Neuronal stem cell (in vitro differentiated cells): Measurements from ENCODE around the gene SSBP2.

Experiments
- DNase-seq: peaks from one replicate; pipeline ENCODE4 v3.0.0-alpha.2; 2013; ENCODE audit warnings: low spot score
- H2AFZ ChIP-seq: one replicate; pipeline ENCODE4 v1.6.1; 2013; ENCODE audit warnings: mild to moderate bottlenecking, low read length, inconsistent platforms
- H2AK5ac ChIP-seq: 2 replicates; pipeline ENCODE4 v1.6.1; 2013; ENCODE audit warnings: low read depth, mild to moderate bottlenecking, inconsistent platforms, low read length, moderate library complexity, mixed read lengths
- H2BK120ac ChIP-seq: 2 replicates; pipeline ENCODE4 v1.6.1; 2013; ENCODE audit warnings: low read depth, mild to moderate bottlenecking, inconsistent platforms, low read length, moderate library complexity, mixed read lengths
- H2BK12ac ChIP-seq: one replicate; pipeline ENCODE4 v1.6.1; 2013; ENCODE audit warnings: low read length, inconsistent platforms
- H2BK15ac ChIP-seq: 2 replicates; pipeline ENCODE4 v1.6.1; 2013; ENCODE audit warnings: mild to moderate bottlenecking, low read length, inconsistent platforms, mixed read lengths
- H2BK5ac ChIP-seq: one replicate; pipeline ENCODE4 v1.6.1; 2013; ENCODE audit warnings: inconsistent platforms, mild to moderate bottlenecking, low read length, moderate library complexity
- H3K14ac ChIP-seq: one replicate; pipeline ENCODE4 v1.6.1; 2013; ENCODE audit warnings: low read length, inconsistent platforms
- H3K18ac ChIP-seq: 2 replicates; pipeline ENCODE4 v1.6.1; 2013; ENCODE audit warnings: low read length, inconsistent platforms
- H3K23ac ChIP-seq: 2 replicates; pipeline ENCODE4 v1.6.1; 2013; ENCODE audit warnings: low read depth, mild to moderate bottlenecking, mixed read lengths, low read length, inconsistent platforms; ENCODE audit not compliant: poor library complexity
- H3K27ac ChIP-seq: replicated peaks from 3 replicates; pipeline ENCODE4 v1.5.1; 2013; ENCODE audit warnings: low read length, inconsistent platforms
- H3K27me3 ChIP-seq, 3 experiments: 2 replicates each; pipeline ENCODE4 v1.6.1; 2013; ENCODE audit warnings: low read length in 3 of 3, mild to moderate bottlenecking in 2 of 3, inconsistent platforms in 1 of 3, low read depth in 1 of 3, mixed read lengths in 1 of 3, moderate library complexity in 1 of 3; ENCODE audit not compliant: control insufficient read depth in 3 of 3, insufficient read depth in 3 of 3
- H3K36me3 ChIP-seq, 2 donors: replicated peaks in 1 of 2; 2 replicates each; pipeline ENCODE4 v1.6.1; 2013; ENCODE audit warnings: low read length in 2 of 2; ENCODE audit not compliant: control insufficient read depth in 2 of 2, insufficient read depth in 2 of 2
- H3K4ac ChIP-seq: 2 replicates; pipeline ENCODE4 v1.6.1; 2013; ENCODE audit warnings: inconsistent platforms, mild to moderate bottlenecking, low read length, moderate library complexity
- H3K4me1 ChIP-seq, 2 donors: 1 replicate in 1 of 2; 2 replicates in 1 of 2; pipeline ENCODE4 v1.6.1; 2013; ENCODE audit warnings: low read length in 2 of 2, low read depth in 1 of 2; ENCODE audit not compliant: control insufficient read depth in 2 of 2, insufficient read depth in 1 of 2
- H3K4me2 ChIP-seq: one replicate; pipeline ENCODE4 v1.6.1; 2013; ENCODE audit warnings: mild to moderate bottlenecking, low read length, inconsistent platforms; ENCODE audit not compliant: insufficient read depth, poor library complexity, severe bottlenecking
- H3K4me3 ChIP-seq, 2 donors: 2 replicates each; pipeline ENCODE4 v1.5.1; 2013; ENCODE audit warnings: low read length in 2 of 2, mild to moderate bottlenecking in 2 of 2, inconsistent platforms in 1 of 2, moderate library complexity in 1 of 2
- H3K79me1 ChIP-seq: one replicate; pipeline ENCODE4 v1.6.1; 2013; ENCODE audit warnings: low read depth, mild to moderate bottlenecking, inconsistent platforms, low read length, moderate library complexity
- H3K9ac ChIP-seq: one replicate; pipeline ENCODE4 v1.6.1; 2013; ENCODE audit warnings: mild to moderate bottlenecking, low read depth, low read length, inconsistent platforms; ENCODE audit not compliant: poor library complexity
- H3K9me3 ChIP-seq, 2 donors: replicated peaks in 1 of 2; 2 replicates each; pipeline versions ENCODE3 to v1.6.1; 2013; ENCODE audit warnings: low read length in 2 of 2, mild to moderate bottlenecking in 2 of 2, inconsistent platforms in 1 of 2, low read depth in 1 of 2, mixed read lengths in 1 of 2, moderate library complexity in 1 of 2; ENCODE audit not compliant: control insufficient read depth in 2 of 2, insufficient read depth in 1 of 2
- H4K8ac ChIP-seq: one replicate; pipeline ENCODE4 v1.6.1; 2013; ENCODE audit warnings: low read depth, mild to moderate bottlenecking, inconsistent platforms, low read length, moderate library complexity
- H4K91ac ChIP-seq: one replicate; pipeline ENCODE4 v1.6.1; 2013; ENCODE audit warnings: low read length, low read depth, mild to moderate bottlenecking, inconsistent platforms; ENCODE audit not compliant: poor library complexity
- whole genome bisulfite sequencing, 2 donors: extraction: QIAGEN DNeasy Blood & Tissue Kit; methylation state at CpG; one replicate each; pipeline ENCODE4 v1.1.7; 2013; ENCODE audit warnings: missing lambda C conversion rate in 2 of 2, mixed read lengths in 1 of 2; ENCODE audit not compliant: insufficient read length in 2 of 2, insufficient replicate concordance in 1 of 2; ENCODE audit errors: extremely low coverage in 2 of 2; 5-methylcytosine and 5-hydroxymethylcytosine counted together

SSBP2 gene

GRCh38 chr5:81533629-81534405 is 217.1 kb downstream of the SSBP2 start:
- Histone ChIP-seq H2BK15ac (no peak overlapping the region), H2BK12ac (no peak overlapping the region), H3K79me1 (no peaks in the 10 kb centered on the region), H3K18ac (no peak overlapping the region), H3K23ac (no peak overlapping the region), H3K4me3 (no peak overlapping the region), H2AFZ (no peak overlapping the region), H2BK120ac (no peak overlapping the region), H3K14ac (no peak overlapping the region), H3K9me3 (peaks cover 0 to 4% of the 10 kb centered on the region in 2 donors), H3K9ac (no peak overlapping the region), H3K36me3 (peaks cover 0 to 13% of the 10 kb centered on the region in 2 donors), H4K8ac (no peak overlapping the region), H3K4ac (no peak overlapping the region), H3K27me3 (no peaks in the 10 kb centered on the region), H2AK5ac (no peak overlapping the region), H4K91ac (no peak overlapping the region), H2BK5ac (no peak overlapping the region), H3K4me1 (no peaks in the 10 kb centered on the region), H3K27ac (no peak overlapping the region), H3K4me2 (no peak overlapping the region)
- WGBS, 2 donors = no CpG with 5 or more reads among the region's 2 CpGs
- no peak for DNase-seq

DNA sequence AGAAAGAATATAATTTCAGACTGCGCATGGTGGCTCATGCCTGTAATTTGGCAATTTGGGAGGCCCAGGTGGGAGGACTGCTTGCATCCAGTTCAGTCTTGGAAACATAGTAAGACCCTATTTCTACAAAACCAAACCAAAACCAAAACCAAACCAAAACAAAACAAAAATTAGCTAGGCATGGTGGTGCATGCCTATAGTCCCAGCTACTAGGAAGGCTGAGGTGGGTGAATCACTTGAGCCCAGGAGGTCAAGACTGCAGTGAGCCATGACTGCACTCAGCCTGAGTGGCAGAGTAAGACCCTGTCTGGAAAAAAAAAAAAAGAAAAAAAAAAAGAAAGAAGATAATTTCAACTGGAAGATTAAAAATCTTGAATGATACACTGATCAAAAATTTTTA is 220.0 kb downstream of the SSBP2 start:
- H2BK15ac ChIP-seq = no peak overlapping the region
- WGBS, 2 donors = no CpG with 5 or more reads among the region's 1 CpG
- H2AK5ac ChIP-seq = no peak overlapping the region
- H2BK5ac ChIP-seq = no peak overlapping the region
- H3K4me2 ChIP-seq = no peak overlapping the region
- no peaks in the 10 kb centered on the region for H3K9me3 ChIP-seq
- DNase-seq = no peak
- peaks cover 0 to 4% of the 10 kb centered on the region in 2 donors for H3K36me3 ChIP-seq
- H3K4ac ChIP-seq = no peak overlapping the region
- H3K27me3 ChIP-seq = no peaks in the 10 kb centered on the region
- H3K18ac ChIP-seq = no peak overlapping the region
- H2BK12ac ChIP-seq = no peak overlapping the region
- no peak overlapping the region for H4K91ac ChIP-seq
- H3K9ac ChIP-seq = no peak overlapping the region
- H3K79me1 ChIP-seq = no peaks in the 10 kb centered on the region
- no peak overlapping the region for H3K23ac ChIP-seq
- H3K4me1 ChIP-seq = no peaks in the 10 kb centered on the region
- no peak overlapping the region for H2BK120ac ChIP-seq
- H2AFZ ChIP-seq = no peak overlapping the region
- no peak overlapping the region for H3K14ac ChIP-seq
- H4K8ac ChIP-seq = no peak overlapping the region
- H3K4me3 ChIP-seq = no peak overlapping the region
- no peak overlapping the region for H3K27ac ChIP-seq

GRCh38 chr5:81525690-81526089 is 225.2 kb downstream of the SSBP2 start:
- Histone ChIP-seq H3K4me1 (peaks cover 4% of the 10 kb centered on the region in 2 donors), H3K27ac (no peak overlapping the region)
- WGBS, 2 donors = no CpG with 5 or more reads among the region's 2 CpGs

GRCh38 chr5:81524015-81524414 is 226.9 kb downstream of the SSBP2 start:
- Histone ChIP-seq H3K14ac (no peak overlapping the region), H2BK12ac (no peak overlapping the region), H2BK120ac (no peak overlapping the region), H2BK15ac (no peak overlapping the region), H3K18ac (no peak overlapping the region), H3K4me3 (no peak overlapping the region), H4K8ac (no peak overlapping the region), H3K23ac (no peak overlapping the region), H2AK5ac (no peak overlapping the region), H3K79me1 (no peaks in the 10 kb centered on the region), H3K9ac (no peak overlapping the region), H2BK5ac (no peak overlapping the region), H3K9me3 (no peaks in the 10 kb centered on the region), H3K4me1 (peaks cover 4% of the 10 kb centered on the region in 2 donors), H3K27ac (peak overlapping the region; percentile 64), H3K4me2 (no peak overlapping the region), H4K91ac (no peak overlapping the region), H3K4ac (no peak overlapping the region), H3K36me3 (no peaks in the 10 kb centered on the region), H3K27me3 (no peaks in the 10 kb centered on the region), H2AFZ (no peak overlapping the region)
- DNase-seq = no peak

More at GRCh38 chr5:81525690-81526089, 225.2 kb downstream of the SSBP2 start:
- no peak overlapping the region for H3K9ac ChIP-seq
- H2BK15ac ChIP-seq = no peak overlapping the region
- H3K9me3 ChIP-seq = no peaks in the 10 kb centered on the region
- H3K18ac ChIP-seq = no peak overlapping the region
- no peak overlapping the region for H3K4me2 ChIP-seq
- no peak overlapping the region for H4K8ac ChIP-seq
- H4K91ac ChIP-seq = no peak overlapping the region
- H3K4me3 ChIP-seq = no peak overlapping the region
- no peak overlapping the region for H3K14ac ChIP-seq
- H3K4ac ChIP-seq = no peak overlapping the region
- H2AFZ ChIP-seq = no peak overlapping the region
- no peak overlapping the region for H2BK5ac ChIP-seq
- H2BK120ac ChIP-seq = no peak overlapping the region
- no peak overlapping the region for H2BK12ac ChIP-seq
- no peak for DNase-seq
- no peaks in the 10 kb centered on the region for H3K79me1 ChIP-seq
- H3K27me3 ChIP-seq = no peaks in the 10 kb centered on the region
- no peaks in the 10 kb centered on the region for H3K36me3 ChIP-seq
- no peak overlapping the region for H2AK5ac ChIP-seq
- no peak overlapping the region for H3K23ac ChIP-seq
